ENCODE results near the gene SBF2.

- no peak for TF ChIP-seq CTCF (IDR thresholded peaks at IDR 0.05)
- TF ChIP-seq POLR2A (IDR thresholded peaks at IDR 0.05): no peak
Observed at GRCh38 chr11:9820260-9820659, 473.8 kb downstream of the SBF2 start.
